Muscle of leg (tissue), 11 donors: ENCODE results near the gene HSPB9. TPM values are rescaled to one million over a fixed set of nuclear protein-coding genes. Genes with fewer than 3 reads are reported as not detected.
"Not testable (repeated sequence)": the region's sequence is repeated elsewhere in the genome, so short reads cannot be mapped to it uniquely, and the experiment has no call there.

Source experiments
- DNase-seq: peaks from one replicate; pipeline ENCODE4 v3.0.0; 2013
- H3K27ac ChIP-seq: one replicate; pipeline ENCODE4 v1.5.1; 2013; ENCODE audit warnings: mild to moderate bottlenecking, low read length, control low read depth
- H3K27me3 ChIP-seq: one replicate; pipeline ENCODE4 v1.6.1; 2013; ENCODE audit warnings: low read length; ENCODE audit not compliant: control insufficient read depth, insufficient read depth
- H3K36me3 ChIP-seq: one replicate; pipeline ENCODE4 v1.6.1; 2013; ENCODE audit warnings: low read length; ENCODE audit not compliant: control insufficient read depth, insufficient read depth
- H3K4me1 ChIP-seq: one replicate; pipeline ENCODE4 v1.6.1; 2013; ENCODE audit warnings: low read length; ENCODE audit not compliant: control insufficient read depth, insufficient read depth
- H3K4me3 ChIP-seq: one replicate; pipeline ENCODE4 v1.5.1; 2013; ENCODE audit warnings: low read length, control low read depth
- H3K9me3 ChIP-seq: replicated peaks from 2 replicates; pipeline ENCODE4 v1.6.1; 2013; ENCODE audit warnings: low read depth, low read length; ENCODE audit not compliant: control insufficient read depth
- WGBS: methylation state at CpG from one replicate; pipeline ENCODE4 v1.1.5; 2013; ENCODE audit warnings: missing lambda C conversion rate; ENCODE audit not compliant: insufficient coverage; 5-methylcytosine and 5-hydroxymethylcytosine counted together
- polyA plus RNA-seq, 8 donors: library from polyadenylated mRNA; unstranded; fragments of 120-200 nt; gene quantifications; one replicate each; pipeline versions ENCODE4 v1.2.1 to v1.2.3, GENCODE V29; 2013; ENCODE audit warnings: inconsistent platforms in 1 of 8, low replicate concordance in 1 of 8; ENCODE audit not compliant: insufficient read length in 8 of 8, insufficient read depth in 1 of 8
- total RNA-seq: library from RNA; stranded (reverse); fragments of 120-200 nt; gene quantifications from one replicate; pipeline ENCODE4 v1.2.4, GENCODE V29; 2013

HSPB9 gene
- total and polyA plus RNA-seq, 9 donors: 0.11 to 0.41 (median 0.19) TPM

DNA sequence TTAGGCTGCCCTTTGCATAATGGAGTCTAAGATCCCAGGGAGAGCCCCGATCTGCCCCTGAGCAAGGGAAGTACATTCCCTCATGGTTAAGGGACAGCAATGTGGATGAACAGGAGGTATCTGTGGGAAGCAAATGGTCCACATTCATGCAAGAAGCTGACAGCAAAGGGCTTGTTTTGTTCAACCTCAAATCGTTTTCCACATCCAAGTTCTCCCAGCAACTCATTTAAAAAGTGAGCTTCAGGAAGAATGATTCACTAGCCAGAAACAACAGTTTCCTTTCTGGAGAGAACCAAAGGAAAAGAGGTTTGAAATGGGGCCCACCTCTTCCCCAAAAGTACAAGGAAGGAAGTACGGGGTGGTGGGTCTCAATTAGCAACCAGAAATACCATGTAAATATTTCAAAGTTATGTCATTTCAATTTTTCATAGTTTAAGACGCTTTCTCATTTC is 9.4 kb downstream of the HSPB9 start:
- Histone ChIP-seq H3K27me3 (no peaks in the 10 kb centered on the region), H3K4me1 (peaks cover 31% of the 10 kb centered on the region)
- 80% methylated on average over 1 of the region's 4 CpGs for WGBS

GRCh38 chr17:42132941-42133340 is 10.3 kb downstream of the HSPB9 start:
- 37% methylated on average over 3 of the region's 3 CpGs for WGBS
- Histone ChIP-seq H3K4me1 (peaks cover 31% of the 10 kb centered on the region), H3K9me3 (no peaks in the 10 kb centered on the region), H3K27me3 (no peaks in the 10 kb centered on the region), H3K27ac (peak overlapping the region; percentile 56), H3K4me3 (no peak overlapping the region), H3K36me3 (peaks cover 41% of the 10 kb centered on the region)
- no peak for DNase-seq

More for the DNA sequence above, 9.4 kb downstream of the HSPB9 start:
- Histone ChIP-seq H3K4me3 (no peak overlapping the region), H3K36me3 (peaks cover 47% of the 10 kb centered on the region), H3K9me3 (no peaks in the 10 kb centered on the region), H3K27ac (peak overlapping the region; percentile 59)
- DNase-seq: no peak

- Histone ChIP-seq H3K27ac (peak overlapping the region; percentile 56), H3K4me3 (no peak overlapping the region), H3K9me3 (no peaks in the 10 kb centered on the region), H3K36me3 (peaks cover 35% of the 10 kb centered on the region), H3K27me3 (no peaks in the 10 kb centered on the region), H3K4me1 (peaks cover 37% of the 10 kb centered on the region)
- 33% methylated on average over 3 of the region's 4 CpGs for WGBS
- DNase-seq: no peak
These were observed 10.9 kb downstream of the HSPB9 start for GRCh38 chr17:42133461-42134041.

DNA sequence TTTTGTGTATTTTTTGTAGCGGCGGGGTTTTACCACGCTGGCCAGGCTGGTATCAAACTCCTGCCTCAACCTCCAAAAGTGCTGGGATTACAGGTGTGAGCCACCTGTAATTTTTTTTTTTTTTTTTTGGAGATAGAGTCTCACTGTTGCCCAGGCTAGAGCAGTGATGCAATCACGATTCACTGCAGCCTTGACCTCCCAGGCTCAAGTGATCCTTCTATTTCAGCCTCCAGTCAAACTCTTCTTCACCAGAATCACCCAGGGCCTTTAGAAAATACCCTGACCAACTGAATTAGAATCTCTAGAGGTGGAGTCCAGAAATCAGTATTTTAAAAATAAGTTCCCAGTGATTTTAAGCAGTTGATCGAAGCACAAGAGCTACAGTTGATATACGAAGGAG is 12.5 kb downstream of the HSPB9 start:
- Histone ChIP-seq H3K27ac (peak overlapping the region; percentile 0), H3K36me3 (peaks cover 19% of the 10 kb centered on the region), H3K4me3 (no peak overlapping the region), H3K27me3 (no peaks in the 10 kb centered on the region), H3K9me3 (no peaks in the 10 kb centered on the region), H3K4me1 (peaks cover 51% of the 10 kb centered on the region)
- no peak for DNase-seq
- 100% methylated on average over 1 of the region's 6 CpGs for WGBS

GRCh38 chr17:42135664-42136653 is 13.4 kb downstream of the HSPB9 start:
- whole genome bisulfite sequencing: 69% methylated on average over 6 of the region's 15 CpGs
- Histone ChIP-seq H3K27ac (peak overlapping the region; percentile 8), H3K36me3 (peaks cover 16% of the 10 kb centered on the region), H3K4me1 (peaks cover 44% of the 10 kb centered on the region), H3K4me3 (no peak overlapping the region), H3K9me3 (no peaks in the 10 kb centered on the region), H3K27me3 (no peaks in the 10 kb centered on the region)
- peak; percentile 74 for DNase-seq

- WGBS: no CpG with 5 or more reads among the region's 3 CpGs
- Histone ChIP-seq H3K4me3 (no peak overlapping the region), H3K27me3 (no peaks in the 10 kb centered on the region), H3K4me1 (peaks cover 46% of the 10 kb centered on the region), H3K27ac (peak overlapping the region; percentile 8), H3K36me3 (peaks cover 19% of the 10 kb centered on the region), H3K9me3 (no peaks in the 10 kb centered on the region)
- no peak for DNase-seq
These were observed 14.0 kb downstream of the HSPB9 start for GRCh38 chr17:42136654-42137051.

GRCh38 chr17:42138749-42139492 is 16.3 kb downstream of the HSPB9 start:
- Histone ChIP-seq H3K4me1 (peaks cover 52% of the 10 kb centered on the region), H3K27me3 (no peaks in the 10 kb centered on the region), H3K9me3 (no peaks in the 10 kb centered on the region), H3K36me3 (peaks cover 26% of the 10 kb centered on the region), H3K27ac (peak overlapping the region; percentile 22), H3K4me3 (no peak overlapping the region)
- 60% methylated on average over 5 of the region's 7 CpGs for WGBS
- peak; percentile 55 for DNase-seq

DNA sequence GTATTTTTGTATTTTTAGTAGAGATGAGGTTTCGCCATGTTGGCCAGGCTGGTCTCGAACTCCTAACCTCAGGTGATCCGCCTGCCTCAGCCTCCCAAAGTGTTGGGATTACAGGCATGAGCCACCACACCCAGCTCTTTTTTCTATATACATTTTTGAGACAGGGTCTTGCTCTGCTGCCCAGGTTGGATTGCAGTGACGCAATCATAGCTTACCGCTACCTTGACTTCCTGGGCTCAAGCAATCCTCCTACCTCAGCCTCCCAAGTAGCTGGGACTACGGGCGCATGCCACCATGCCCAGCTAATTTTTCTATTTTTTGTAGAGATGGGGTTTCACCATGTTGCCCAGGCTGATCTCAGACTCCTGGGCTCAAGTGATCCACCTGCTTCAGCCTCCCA is 18.1 kb downstream of the HSPB9 start:
- H3K27me3 ChIP-seq, H3K4me3 ChIP-seq, H3K27ac ChIP-seq, H3K9me3 ChIP-seq, DNase-seq: not testable (repeated sequence)
- peaks cover 32% of the 10 kb centered on the region for H3K36me3 ChIP-seq
- WGBS: 94% methylated on average over 3 of the region's 7 CpGs
- peaks cover 50% of the 10 kb centered on the region for H3K4me1 ChIP-seq

- Histone ChIP-seq H3K4me1 (peaks cover 47% of the 10 kb centered on the region), H3K27me3 (no peaks in the 10 kb centered on the region), H3K36me3 (peaks cover 26% of the 10 kb centered on the region), H3K4me3 (no peak overlapping the region), H3K27ac (no peak overlapping the region), H3K9me3 (no peaks in the 10 kb centered on the region)
- no peak for DNase-seq
- 76% methylated on average over 7 of the region's 8 CpGs for WGBS
These were observed 18.8 kb downstream of the HSPB9 start for GRCh38 chr17:42141382-42141781.
